GM21723 (cell line): Measurements from ENCODE around the gene TAPBP.
A peak's percentile ranks its signal among the peaks of the same experiment; 100 is the strongest.

Experiments used
- ATAC-seq: cut with Tn5 transposase; IDR thresholded peaks from one replicate; pipeline ENCODE4 v1.9.1; 2021; ENCODE audit warnings: mild to moderate bottlenecking, moderate library complexity; ENCODE audit not compliant: unreplicated experiment

Gene TAPBP

GRCh38 chr6:33249732-33250630 is 63.9 kb downstream of the TAPBP start:
- ATAC-seq, result peak; percentile 0
